Lung (tissue), 12 donors: ENCODE results near the gene DGCR6L. TPM values are rescaled to one million over a fixed set of nuclear protein-coding genes. Genes with fewer than 3 reads are reported as not detected.
"Not testable (repeated sequence)": the region's sequence is repeated elsewhere in the genome, so short reads cannot be mapped to it uniquely, and the experiment has no call there.

Experiments
- ATAC-seq: fragments of 200-7000 bp; cut with Tn5 transposase; one replicate; pipeline ENCODE4 v1.9.1; 2020; ENCODE audit warnings: moderate number of reproducible peaks; ENCODE audit not compliant: insufficient read depth, low FRiP score
- DNase-seq, 3 donors: peaks; one replicate each; pipeline ENCODE4 v3.0.0-alpha.2; 2013 to 2017
- H3K27ac ChIP-seq, 2 donors: one replicate each; pipeline ENCODE4 v1.5.1; 2013; ENCODE audit warnings: mild to moderate bottlenecking in 2 of 2, moderate library complexity in 2 of 2, control low read depth in 1 of 2, inconsistent platforms in 1 of 2, low read depth in 1 of 2, low read length in 1 of 2
- H3K27me3 ChIP-seq, 3 donors: one replicate each; pipeline ENCODE4 v1.5.1; 2013; ENCODE audit warnings: low read length in 2 of 3; ENCODE audit not compliant: control insufficient read depth in 3 of 3, insufficient read depth in 3 of 3
- H3K36me3 ChIP-seq, 4 donors: one replicate each; pipeline ENCODE4 v1.5.1; 2013; ENCODE audit warnings: low read length in 4 of 4, mild to moderate bottlenecking in 1 of 4, moderate library complexity in 1 of 4; ENCODE audit not compliant: control insufficient read depth in 4 of 4, insufficient read depth in 4 of 4
- H3K4me1 ChIP-seq, 5 donors: one replicate each; pipeline ENCODE4 v1.5.1; 2013; ENCODE audit warnings: low read length in 5 of 5, mild to moderate bottlenecking in 2 of 5, moderate library complexity in 1 of 5; ENCODE audit not compliant: control insufficient read depth in 5 of 5, insufficient read depth in 5 of 5
- H3K4me3 ChIP-seq: one replicate; pipeline ENCODE4 v1.5.1; 2013; ENCODE audit warnings: mild to moderate bottlenecking, control low read depth, moderate library complexity
- H3K9ac ChIP-seq, 2 donors: one replicate each; pipeline ENCODE4 v1.5.1; 2013; ENCODE audit warnings: low read length in 2 of 2, control low read depth in 1 of 2; ENCODE audit not compliant: insufficient read depth in 1 of 2
- H3K9me3 ChIP-seq, 4 donors: one replicate each; pipeline ENCODE4 v1.5.1; 2013; ENCODE audit warnings: low read length in 3 of 4, mild to moderate bottlenecking in 1 of 4, moderate library complexity in 1 of 4; ENCODE audit not compliant: control insufficient read depth in 4 of 4, insufficient read depth in 3 of 4
- CTCF ChIP-seq: IDR thresholded peaks from 2 replicates; pipeline ENCODE4 v1.5.1; 2012; ENCODE audit warnings: mild to moderate bottlenecking; ENCODE audit errors: control extremely low read depth, extremely low read depth
- WGBS, 2 donors: extraction: QIAGEN DNeasy Blood & Tissue Kit; methylation state at CpG; one replicate each; pipeline ENCODE4 v1.1.7; 2013; 5-methylcytosine and 5-hydroxymethylcytosine counted together
- polyA plus RNA-seq, 2 donors: library from polyadenylated mRNA; stranded (reverse); fragments of 200-250 nt; gene quantifications; one replicate each; pipeline ENCODE4 v1.2.1, GENCODE V29; 2013
- total RNA-seq, 2 donors: library from RNA; depleted of rRNA in 1 of 2; stranded (reverse); fragments of >200 nt in 1 of 2; gene quantifications; one replicate each; pipeline ENCODE4 v1.2.1, GENCODE V29; 2014 to 2021
- donor health status: control.
- donor health status: control.
- donor health status: Bipolar disorder and iron deficiency.
- donor health status: healthy.
- donor health status: DM: yes; HTN: yes; CAD: no.

The DGCR6L gene
- total and polyA plus RNA-seq, 4 donors, result 38.7 to 86.0 (median 42.5) TPM

- no peak for ATAC-seq
- no peak for DNase-seq
- 87 to 93% methylated on average over 12 to 14 of the region's 14 CpGs for WGBS, 2 donors
These were observed 48.5 kb downstream of the DGCR6L start for GRCh38 chr22:20271114-20271994.

GRCh38 chr22:20270190-20271113 is 49.4 kb downstream of the DGCR6L start:
- 81 to 86% methylated on average over 18 to 23 of the region's 23 CpGs for WGBS, 2 donors
- peaks cover 0 to 11% (median 0%) of the 10 kb centered on the region in 5 donors for H3K4me1 ChIP-seq
- not testable (repeated sequence) for H3K9me3 ChIP-seq, H3K27me3 ChIP-seq, ATAC-seq, H3K4me3 ChIP-seq, H3K9ac ChIP-seq, DNase-seq, H3K36me3 ChIP-seq, H3K27ac ChIP-seq

More at GRCh38 chr22:20271114-20271994, 48.5 kb downstream of the DGCR6L start:
- H3K36me3 ChIP-seq, result no peaks in the 10 kb centered on the region
- no peak for TF ChIP-seq CTCF
- no peaks in the 10 kb centered on the region for H3K27me3 ChIP-seq
- H3K27ac ChIP-seq, result no peak overlapping the region
- H3K9me3 ChIP-seq, result no peaks in the 10 kb centered on the region
- no peak overlapping the region for H3K4me3 ChIP-seq
- peaks cover 0 to 11% (median 0%) of the 10 kb centered on the region in 5 donors for H3K4me1 ChIP-seq
- no peak overlapping the region for H3K9ac ChIP-seq

GRCh38 chr22:20269673-20270072 is 50.2 kb downstream of the DGCR6L start:
- ATAC-seq, H3K4me3 ChIP-seq, H3K9me3 ChIP-seq, H3K36me3 ChIP-seq, H3K9ac ChIP-seq, DNase-seq, H3K27me3 ChIP-seq, H3K27ac ChIP-seq: not testable (repeated sequence)
- H3K4me1 ChIP-seq, result peaks cover 0 to 11% (median 0%) of the 10 kb centered on the region in 5 donors
- WGBS, 2 donors, result 84 to 93% methylated on average over 8 of the region's 8 CpGs

GRCh38 chr22:20269201-20269600 is 50.7 kb downstream of the DGCR6L start:
- WGBS, 2 donors, result 94 to 98% methylated on average over 4 of the region's 4 CpGs
- H3K4me3 ChIP-seq, H3K27me3 ChIP-seq, H3K9ac ChIP-seq, H3K36me3 ChIP-seq, DNase-seq, H3K9me3 ChIP-seq, H3K27ac ChIP-seq, ATAC-seq: not testable (repeated sequence)
- peaks cover 0 to 11% (median 0%) of the 10 kb centered on the region in 5 donors for H3K4me1 ChIP-seq
